Measurements from ENCODE around the gene ATRNL1.

Gene ATRNL1

DNA sequence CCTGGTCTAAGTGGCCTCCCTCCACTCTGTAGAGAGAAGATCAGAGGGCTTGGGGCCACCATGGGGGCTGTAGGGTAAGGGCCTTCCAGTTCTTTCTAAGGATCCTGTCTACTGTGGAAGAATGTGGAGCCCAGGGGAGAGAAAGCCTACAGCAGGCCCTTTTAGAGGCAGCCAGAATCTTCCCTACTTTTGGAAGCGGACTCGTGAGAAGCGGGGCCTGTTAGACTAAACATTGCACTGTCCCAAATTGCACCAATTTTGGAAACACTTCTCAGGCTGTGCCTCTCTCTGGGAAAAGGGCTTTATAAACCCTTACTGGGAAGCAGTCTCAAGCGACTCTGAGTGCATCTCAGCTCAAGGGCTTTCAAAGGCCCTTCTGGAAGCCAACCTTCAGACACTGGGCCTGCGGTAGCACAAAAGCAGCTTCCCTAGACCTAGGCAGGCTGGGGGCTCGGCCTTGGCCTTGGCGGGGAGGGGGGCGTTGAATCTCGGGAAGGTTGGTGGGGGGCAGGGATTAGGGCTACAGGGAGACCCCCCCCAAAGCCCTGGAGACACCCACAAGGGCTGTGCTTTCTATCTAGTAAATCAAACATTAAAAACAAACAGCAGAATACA, 881.8 kb downstream of the ATRNL1 start:
- Histone ChIP-seq H4K12ac (ENCODE audit: low read depth, low read length) (no peak overlapping the region), H3K9me3 (ENCODE audit: insufficient read depth, low read depth, low read length) (no peaks in the 10 kb centered on the region), H3K27me3 (ENCODE audit: insufficient read depth, low read length) (no peaks in the 10 kb centered on the region), H2BK12ac (ENCODE audit: low read length) (no peak overlapping the region), H2AK5ac (ENCODE audit: low read length) (no peak overlapping the region), H3K79me2 (ENCODE audit: control insufficient read depth, insufficient read depth, low read length, poor library complexity) (no peaks in the 10 kb centered on the region), H3K4me2 (ENCODE audit: low read length) (no peak overlapping the region), H2BK120ac (ENCODE audit: insufficient read depth, low read length, poor library complexity) (no peak overlapping the region), H3K36me3 (ENCODE audit: control insufficient read depth in 1 of 2, insufficient read depth in 2 of 2, low read length in 2 of 2) (no peaks in the 10 kb centered on the region), H3K18ac (ENCODE audit: low read length) (no peak overlapping the region), H3K4ac (ENCODE audit: low read depth, low read length) (no peak overlapping the region), H2BK5ac (ENCODE audit: low read depth, low read length, poor library complexity) (no peak overlapping the region), H3K79me1 (ENCODE audit: low read length) (no peaks in the 10 kb centered on the region), H3K23ac (ENCODE audit: low read length) (no peak overlapping the region), H3K4me3 (ENCODE audit: low read depth, low read length) (no peak overlapping the region), H2AFZ (ENCODE audit: insufficient read depth, low read length, poor library complexity) (no peak overlapping the region), H3K9ac (ENCODE audit: low read length) (no peak overlapping the region), H3K27ac (ENCODE audit: low read depth, low read length) (no peak overlapping the region), H3K14ac (ENCODE audit: low read length) (no peak overlapping the region), H4K8ac (ENCODE audit: low read depth, low read length) (no peak overlapping the region), H4K91ac (ENCODE audit: low read depth, low read length) (no peak overlapping the region), H3K4me1 (ENCODE audit: control insufficient read depth in 1 of 2, insufficient read depth in 2 of 2, low read length in 2 of 2) (no peaks in the 10 kb centered on the region)
- WGBS (ENCODE audit: extremely low coverage, insufficient coverage, insufficient read length) = no CpG with 5 or more reads among the region's 9 CpGs
- no peak for DNase-seq

- Histone ChIP-seq H3K36me3 (ENCODE audit: control insufficient read depth in 1 of 2, insufficient read depth in 2 of 2, low read length in 2 of 2) (no peaks in the 10 kb centered on the region), H3K27ac (ENCODE audit: low read depth, low read length) (no peak overlapping the region), H3K4me2 (ENCODE audit: low read length) (no peak overlapping the region), H4K8ac (ENCODE audit: low read depth, low read length) (no peak overlapping the region), H3K18ac (ENCODE audit: low read length) (no peak overlapping the region), H3K14ac (ENCODE audit: low read length) (no peak overlapping the region), H2AFZ (ENCODE audit: insufficient read depth, low read length, poor library complexity) (no peak overlapping the region), H3K9ac (ENCODE audit: low read length) (no peak overlapping the region), H4K91ac (ENCODE audit: low read depth, low read length) (no peak overlapping the region), H3K79me1 (ENCODE audit: low read length) (no peaks in the 10 kb centered on the region), H3K27me3 (ENCODE audit: insufficient read depth, low read length) (no peaks in the 10 kb centered on the region), H2BK120ac (ENCODE audit: insufficient read depth, low read length, poor library complexity) (no peak overlapping the region), H3K9me3 (ENCODE audit: insufficient read depth, low read depth, low read length) (no peaks in the 10 kb centered on the region), H3K4me3 (ENCODE audit: low read depth, low read length) (no peak overlapping the region), H3K23ac (ENCODE audit: low read length) (no peak overlapping the region), H2BK5ac (ENCODE audit: low read depth, low read length, poor library complexity) (no peak overlapping the region), H3K4ac (ENCODE audit: low read depth, low read length) (no peak overlapping the region), H2BK12ac (ENCODE audit: low read length) (no peak overlapping the region), H4K12ac (ENCODE audit: low read depth, low read length) (no peak overlapping the region), H3K79me2 (ENCODE audit: control insufficient read depth, insufficient read depth, low read length, poor library complexity) (no peaks in the 10 kb centered on the region), H3K4me1 (ENCODE audit: control insufficient read depth in 1 of 2, insufficient read depth in 2 of 2, low read length in 2 of 2) (no peaks in the 10 kb centered on the region), H2AK5ac (ENCODE audit: low read length) (no peak overlapping the region)
- WGBS (ENCODE audit: extremely low coverage, insufficient coverage, insufficient read length) = no CpG with 5 or more reads among the region's 4 CpGs
- DNase-seq = no peak
These were observed 882.3 kb downstream of the ATRNL1 start for GRCh38 chr10:115975506-115975905.

DNA sequence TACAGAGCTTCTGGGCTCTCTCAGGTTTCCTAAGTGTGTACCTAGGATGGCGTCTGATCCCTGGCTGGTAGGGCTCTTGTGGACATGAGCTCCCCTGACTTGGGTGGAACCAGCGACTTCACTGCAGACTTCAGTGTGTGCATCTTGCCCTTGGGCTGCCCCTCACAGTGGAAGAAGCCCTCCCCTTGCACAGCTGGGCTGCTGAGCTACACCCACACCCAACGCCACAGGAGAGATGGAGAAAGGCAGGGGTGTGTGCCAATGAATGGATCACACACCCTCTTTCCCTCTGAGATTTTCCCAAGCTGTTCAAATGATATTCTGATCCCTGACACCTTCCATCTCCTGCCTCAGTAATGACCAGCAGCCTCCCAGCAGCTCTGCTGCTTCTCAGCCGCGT, 883.2 kb downstream of the ATRNL1 start:
- Histone ChIP-seq H2AFZ (ENCODE audit: insufficient read depth, low read length, poor library complexity) (no peak overlapping the region), H3K4ac (ENCODE audit: low read depth, low read length) (no peak overlapping the region), H4K91ac (ENCODE audit: low read depth, low read length) (no peak overlapping the region), H3K9ac (ENCODE audit: low read length) (no peak overlapping the region), H3K23ac (ENCODE audit: low read length) (no peak overlapping the region), H3K9me3 (ENCODE audit: insufficient read depth, low read depth, low read length) (no peaks in the 10 kb centered on the region), H3K14ac (ENCODE audit: low read length) (no peak overlapping the region), H3K36me3 (ENCODE audit: control insufficient read depth in 1 of 2, insufficient read depth in 2 of 2, low read length in 2 of 2) (no peaks in the 10 kb centered on the region), H4K12ac (ENCODE audit: low read depth, low read length) (no peak overlapping the region), H3K4me2 (ENCODE audit: low read length) (no peak overlapping the region), H2BK5ac (ENCODE audit: low read depth, low read length, poor library complexity) (no peak overlapping the region), H4K8ac (ENCODE audit: low read depth, low read length) (no peak overlapping the region), H3K79me2 (ENCODE audit: control insufficient read depth, insufficient read depth, low read length, poor library complexity) (no peaks in the 10 kb centered on the region), H3K79me1 (ENCODE audit: low read length) (no peaks in the 10 kb centered on the region), H3K27me3 (ENCODE audit: insufficient read depth, low read length) (no peaks in the 10 kb centered on the region), H3K27ac (ENCODE audit: low read depth, low read length) (no peak overlapping the region), H3K4me1 (ENCODE audit: control insufficient read depth in 1 of 2, insufficient read depth in 2 of 2, low read length in 2 of 2) (peaks cover 0 to 1% of the 10 kb centered on the region in 2 experiments), H2AK5ac (ENCODE audit: low read length) (no peak overlapping the region), H3K18ac (ENCODE audit: low read length) (no peak overlapping the region), H2BK12ac (ENCODE audit: low read length) (no peak overlapping the region), H2BK120ac (ENCODE audit: insufficient read depth, low read length, poor library complexity) (no peak overlapping the region), H3K4me3 (ENCODE audit: low read depth, low read length) (no peak overlapping the region)
- WGBS (ENCODE audit: extremely low coverage, insufficient coverage, insufficient read length) = no CpG with 5 or more reads among the region's 5 CpGs
- no peak for DNase-seq

- Histone ChIP-seq H2BK12ac (ENCODE audit: low read length) (no peak overlapping the region), H3K18ac (ENCODE audit: low read length) (no peak overlapping the region), H3K27ac (ENCODE audit: low read depth, low read length) (no peak overlapping the region), H3K4ac (ENCODE audit: low read depth, low read length) (no peak overlapping the region), H3K9me3 (ENCODE audit: insufficient read depth, low read depth, low read length) (no peaks in the 10 kb centered on the region), H3K36me3 (ENCODE audit: control insufficient read depth in 1 of 2, insufficient read depth in 2 of 2, low read length in 2 of 2) (no peaks in the 10 kb centered on the region), H4K12ac (ENCODE audit: low read depth, low read length) (no peak overlapping the region), H3K4me1 (ENCODE audit: control insufficient read depth in 1 of 2, insufficient read depth in 2 of 2, low read length in 2 of 2) (peaks cover 2 to 3% of the 10 kb centered on the region in 2 experiments), H4K8ac (ENCODE audit: low read depth, low read length) (no peak overlapping the region), H3K4me2 (ENCODE audit: low read length) (no peak overlapping the region), H3K14ac (ENCODE audit: low read length) (no peak overlapping the region), H3K4me3 (ENCODE audit: low read depth, low read length) (no peak overlapping the region), H3K79me1 (ENCODE audit: low read length) (no peaks in the 10 kb centered on the region), H3K23ac (ENCODE audit: low read length) (no peak overlapping the region), H3K9ac (ENCODE audit: low read length) (no peak overlapping the region), H2BK5ac (ENCODE audit: low read depth, low read length, poor library complexity) (no peak overlapping the region), H3K27me3 (ENCODE audit: insufficient read depth, low read length) (no peaks in the 10 kb centered on the region), H4K91ac (ENCODE audit: low read depth, low read length) (no peak overlapping the region), H2AFZ (ENCODE audit: insufficient read depth, low read length, poor library complexity) (no peak overlapping the region), H2BK120ac (ENCODE audit: insufficient read depth, low read length, poor library complexity) (no peak overlapping the region), H3K79me2 (ENCODE audit: control insufficient read depth, insufficient read depth, low read length, poor library complexity) (no peaks in the 10 kb centered on the region), H2AK5ac (ENCODE audit: low read length) (no peak overlapping the region)
- no CpG with 5 or more reads among the region's 3 CpGs for WGBS (ENCODE audit: extremely low coverage, insufficient coverage, insufficient read length)
- DNase-seq = no peak
These were observed 884.7 kb downstream of the ATRNL1 start for GRCh38 chr10:115977855-115978254.

All from trophoblast cell (in vitro differentiated cells and primary cell).